HG03175 (cell line): ENCODE results near the gene RSAD1.
"Not testable (repeated sequence)": the region's sequence is repeated elsewhere in the genome, so short reads cannot be mapped to it uniquely, and the experiment has no call there.

Experiments used
- ATAC-seq: cut with Tn5 transposase; IDR thresholded peaks from one replicate; pipeline ENCODE4 v1.9.1; 2021; ENCODE audit warnings: mild to moderate bottlenecking, moderate library complexity; ENCODE audit not compliant: unreplicated experiment

RSAD1 gene

GRCh38 chr17:50471009-50471905 lies 7.4 kb upstream of the RSAD1 start:
- ATAC-seq: no peak

GRCh38 chr17:50472286-50472685 lies 6.4 kb upstream of the RSAD1 start:
- ATAC-seq: no peak

- ATAC-seq: not testable (repeated sequence)
Measured at GRCh38 chr17:50472761-50473161, 5.9 kb upstream of the RSAD1 start.

GRCh38 chr17:50473901-50474300 lies 4.8 kb upstream of the RSAD1 start:
- ATAC-seq: no peak

GRCh38 chr17:50474523-50474922 lies 4.1 kb upstream of the RSAD1 start:
- no peak for ATAC-seq

- ATAC-seq: no peak
Measured at GRCh38 chr17:50475362-50475761, 3.3 kb upstream of the RSAD1 start.

GRCh38 chr17:50475775-50476544 lies 2.7 kb upstream of the RSAD1 start:
- ATAC-seq: not testable (repeated sequence)

- ATAC-seq: no peak
Measured at GRCh38 chr17:50476545-50477315, 1.9 kb upstream of the RSAD1 start.

GRCh38 chr17:50477976-50478375 lies 684 bp upstream of the RSAD1 start:
- ATAC-seq: no peak

GRCh38 chr17:50479522-50480141 lies 972 bp downstream of the RSAD1 start:
- ATAC-seq: peak; percentile 37

- no peak for ATAC-seq
Measured at GRCh38 chr17:50480142-50480764, 1.6 kb downstream of the RSAD1 start.

- ATAC-seq: no peak
Measured at GRCh38 chr17:50480854-50481490, 2.3 kb downstream of the RSAD1 start.

GRCh38 chr17:50481648-50482047 lies 3.0 kb downstream of the RSAD1 start:
- no peak for ATAC-seq

- ATAC-seq: no peak
Measured at GRCh38 chr17:50482110-50482509, 3.5 kb downstream of the RSAD1 start.

- ATAC-seq: no peak
Measured at GRCh38 chr17:50482516-50482915, 3.9 kb downstream of the RSAD1 start.

GRCh38 chr17:50483266-50483665 lies 4.6 kb downstream of the RSAD1 start:
- ATAC-seq: no peak

- no peak for ATAC-seq
Measured at GRCh38 chr17:50484386-50485155, 5.9 kb downstream of the RSAD1 start.

- no peak for ATAC-seq
Measured at GRCh38 chr17:50487213-50488096, 8.8 kb downstream of the RSAD1 start.
